ENCODE results near the gene USP16. TPM values are rescaled to one million over a fixed set of nuclear protein-coding genes. Genes with fewer than 3 reads are reported as not detected.
"Not testable (repeated sequence)": the region's sequence is repeated elsewhere in the genome, so short reads cannot be mapped to it uniquely, and the experiment has no call there.

Gene USP16
- polyA plus RNA-seq, 3 donors = 11.6 to 23.6 (median 16.2) TPM

GRCh38 chr21:28986677-28987076 is 37.8 kb upstream of the USP16 start:
- no peaks in the 10 kb centered on the region for H3K9me3 ChIP-seq (replicated peaks in 1 of 2; ENCODE audit: control insufficient read depth in 1 of 2, insufficient read depth in 1 of 2, low read length in 2 of 2)
- H3K36me3 ChIP-seq (replicated peaks in 1 of 2; ENCODE audit: control insufficient read depth in 1 of 2, insufficient read depth in 2 of 2, low read length in 2 of 2) = peaks cover 50 to 52% of the 10 kb centered on the region in 2 donors
- no peak overlapping the region for H3K9ac ChIP-seq (ENCODE audit: insufficient read depth, low read length, poor library complexity, severe bottlenecking)
- Mint-ChIP-seq H3K4me3 (no peak overlapping the region), H3K9me3 (peaks cover 0 to 2% (median 0%) of the 10 kb centered on the region in 7 donors), H3K36me3 (peaks cover 52 to 65% of the 10 kb centered on the region in 2 donors), H3K27ac (no peak overlapping the region), H3K4me1 (peaks cover 11% of the 10 kb centered on the region), H3K27me3 (ENCODE audit: low read depth in 3 of 3) (no peaks in the 10 kb centered on the region)
- H3K4me1 ChIP-seq (ENCODE audit: control insufficient read depth in 1 of 2, insufficient read depth in 2 of 2, low read length in 2 of 2) = peaks cover under 1 to 9% of the 10 kb centered on the region in 2 donors
- H3K27me3 ChIP-seq (ENCODE audit: control insufficient read depth in 2 of 2, insufficient read depth in 2 of 2, low read length in 2 of 2) = no peaks in the 10 kb centered on the region
- DNase-seq = no peak
- H3K4me2 ChIP-seq (replicated peaks; ENCODE audit: extremely low read depth, low read length, poor library complexity, severe bottlenecking) = no peak overlapping the region
- WGBS (ENCODE audit: insufficient coverage) = 100% methylated on average over 2 of the region's 4 CpGs
- intact Hi-C loops (cut with micrococcal nuclease) = loop anchor here in 1 of 2 donors (10.0 kb wide), 1 partner anchor 78 kb away; no protein-coding TSS in a partner anchor
- peaks cover 48% of the 10 kb centered on the region for H4K20me1 ChIP-seq (ENCODE audit: insufficient read depth, low read length)
- H3K4me3 ChIP-seq (replicated peaks in 1 of 3; ENCODE audit: low read depth in 2 of 3, low read length in 3 of 3) = no peak overlapping the region
- no peak overlapping the region for H2AFZ ChIP-seq (ENCODE audit: insufficient read depth, low read depth, low read length, poor library complexity, severe bottlenecking)
- TF ChIP-seq CTCF (IDR thresholded peaks at IDR 0.05) = no peak
- no peak overlapping the region for H3K27ac ChIP-seq (ENCODE audit: low read depth in 1 of 2, low read length in 2 of 2)
- peaks cover 52% of the 10 kb centered on the region for H3K79me2 ChIP-seq (ENCODE audit: insufficient read depth, low read length)

GRCh38 chr21:28988146-28988545 is 36.3 kb upstream of the USP16 start:
- not testable (repeated sequence) for H3K27ac ChIP-seq (ENCODE audit: low read depth in 1 of 2, low read length in 2 of 2); H3K9me3 Mint-ChIP-seq; H3K4me3 ChIP-seq (replicated peaks in 1 of 3; ENCODE audit: low read depth in 2 of 3, low read length in 3 of 3); H3K27ac Mint-ChIP-seq; H3K4me2 ChIP-seq (replicated peaks; ENCODE audit: extremely low read depth, low read length, poor library complexity, severe bottlenecking); H3K4me3 Mint-ChIP-seq; H3K27me3 ChIP-seq (ENCODE audit: control insufficient read depth in 2 of 2, insufficient read depth in 2 of 2, low read length in 2 of 2); DNase-seq; H3K9me3 ChIP-seq (replicated peaks in 1 of 2; ENCODE audit: control insufficient read depth in 1 of 2, insufficient read depth in 1 of 2, low read length in 2 of 2); H3K9ac ChIP-seq (ENCODE audit: insufficient read depth, low read length, poor library complexity, severe bottlenecking); H2AFZ ChIP-seq (ENCODE audit: insufficient read depth, low read depth, low read length, poor library complexity, severe bottlenecking); H3K27me3 Mint-ChIP-seq (ENCODE audit: low read depth in 3 of 3)
- Histone ChIP-seq H4K20me1 (ENCODE audit: insufficient read depth, low read length) (peaks cover 41% of the 10 kb centered on the region), H3K79me2 (ENCODE audit: insufficient read depth, low read length) (peaks cover 58% of the 10 kb centered on the region), H3K4me1 (ENCODE audit: control insufficient read depth in 1 of 2, insufficient read depth in 2 of 2, low read length in 2 of 2) (peaks cover 8 to 16% of the 10 kb centered on the region in 2 donors), H3K36me3 (replicated peaks in 1 of 2; ENCODE audit: control insufficient read depth in 1 of 2, insufficient read depth in 2 of 2, low read length in 2 of 2) (peaks cover 36 to 37% of the 10 kb centered on the region in 2 donors)
- Mint-ChIP-seq H3K36me3 (peaks cover 38 to 51% of the 10 kb centered on the region in 2 donors), H3K4me1 (peaks cover 21% of the 10 kb centered on the region)
- intact Hi-C loops (cut with micrococcal nuclease) = loop anchor here in 1 of 2 donors (10.0 kb wide), 1 partner anchor 77 kb away; no protein-coding TSS in a partner anchor
- 100% methylated on average over 2 of the region's 6 CpGs for WGBS (ENCODE audit: insufficient coverage)

Data from CD14-positive monocyte (primary cell).